HG02798 (cell line): ENCODE data around the gene FBXO24.

Source experiments
- ATAC-seq: cut with Tn5 transposase; IDR thresholded peaks from one replicate; pipeline ENCODE4 v1.9.1; 2021; ENCODE audit warnings: mild to moderate bottlenecking; ENCODE audit not compliant: unreplicated experiment, poor library complexity

The FBXO24 gene

GRCh38 chr7:100585511-100586265, 440 bp upstream of the FBXO24 start, which contains the start of gene LRCH4:
Gene LRCH4 (minus strand): TSS chr7:100586129. CDS start chr7:100586100, 29 bp downstream.
- ATAC-seq: peak; percentile 27

GRCh38 chr7:100588438-100588837, 2.3 kb downstream of the FBXO24 start:
- no peak for ATAC-seq

- ATAC-seq: no peak
Measured at GRCh38 chr7:100589341-100589947, 3.3 kb downstream of the FBXO24 start.

GRCh38 chr7:100590077-100590737, 4.1 kb downstream of the FBXO24 start:
- ATAC-seq: no peak

- ATAC-seq: no peak
Measured at GRCh38 chr7:100591596-100591995, 5.5 kb downstream of the FBXO24 start.

- ATAC-seq: no peak
Measured at GRCh38 chr7:100595188-100595587, 9.1 kb downstream of the FBXO24 start.

GRCh38 chr7:100598425-100598824, 12.3 kb downstream of the FBXO24 start:
- ATAC-seq: no peak

GRCh38 chr7:100599911-100600729, 14.0 kb downstream of the FBXO24 start:
- no peak for ATAC-seq

GRCh38 chr7:100600730-100601038, 14.6 kb downstream of the FBXO24 start:
- no peak for ATAC-seq

GRCh38 chr7:100602889-100603725, 17.0 kb downstream of the FBXO24 start:
- ATAC-seq: no peak

- ATAC-seq: no peak
Measured at GRCh38 chr7:100603726-100604027, 17.5 kb downstream of the FBXO24 start.

GRCh38 chr7:100604028-100604975, 18.2 kb downstream of the FBXO24 start:
- peak; percentile 65 for ATAC-seq

GRCh38 chr7:100604976-100605911, 19.1 kb downstream of the FBXO24 start:
- no peak for ATAC-seq

GRCh38 chr7:100606313-100606712, 20.2 kb downstream of the FBXO24 start:
- no peak for ATAC-seq

GRCh38 chr7:100607111-100607510, 21.0 kb downstream of the FBXO24 start:
- no peak for ATAC-seq

GRCh38 chr7:100609958-100610357, 23.8 kb downstream of the FBXO24 start:
- no peak for ATAC-seq

GRCh38 chr7:100611983-100612729, 26.0 kb downstream of the FBXO24 start, which contains the start of gene MOSPD3:
Gene MOSPD3 (plus strand): TSS chr7:100612540. CDS start chr7:100612792, 252 bp downstream.
- ATAC-seq: peak; percentile 94
